Naive B cell (primary cell): ENCODE measurements around the gene RPL37A. TPM values are rescaled to one million over a fixed set of nuclear protein-coding genes. Genes with fewer than 3 reads are reported as not detected.

Experiments used
- ATAC-seq, 2 donors: fragments of 150-1000 bp; cut with Tn5 transposase; 2 replicates each; pipeline ENCODE4 v1.10.0; 2021; ENCODE audit warnings: low read depth in 2 of 2, mild to moderate bottlenecking in 2 of 2, moderate library complexity in 2 of 2
- DNase-seq: peaks from one replicate; pipeline ENCODE4 v3.0.0; 2022
- H3K27ac Mint-ChIP-seq, 6 donors: one replicate each; pipeline ENCODE4 v1.8.0; 2020 to 2022; ENCODE audit warnings: mild to moderate bottlenecking in 6 of 6, mixed read lengths in 6 of 6, moderate library complexity in 5 of 6, inconsistent platforms in 2 of 6
- H3K27me3 Mint-ChIP-seq, 3 donors: one replicate each; pipeline ENCODE4 v1.8.0; 2021 to 2022; ENCODE audit warnings: mixed read lengths in 3 of 3, mild to moderate bottlenecking in 1 of 3
- H3K36me3 Mint-ChIP-seq, 2 donors: one replicate each; pipeline ENCODE4 v1.8.0; 2020 to 2022; ENCODE audit warnings: mixed read lengths in 2 of 2, inconsistent platforms in 1 of 2, mild to moderate bottlenecking in 1 of 2
- H3K4me1 Mint-ChIP-seq, 3 donors: one replicate each; pipeline ENCODE4 v1.8.0; 2020 to 2022; ENCODE audit warnings: mixed read lengths in 3 of 3, inconsistent platforms in 1 of 3, mild to moderate bottlenecking in 1 of 3, moderate library complexity in 1 of 3
- H3K4me3 Mint-ChIP-seq, 8 donors: one replicate each; pipeline ENCODE4 v1.8.0; 2020 to 2022; ENCODE audit warnings: mild to moderate bottlenecking in 8 of 8, mixed read lengths in 8 of 8, moderate library complexity in 8 of 8, inconsistent platforms in 2 of 8
- H3K9me3 Mint-ChIP-seq, 7 donors: one replicate each; pipeline ENCODE4 v1.8.0; 2020 to 2022; ENCODE audit warnings: mixed read lengths in 7 of 7, mild to moderate bottlenecking in 5 of 7, inconsistent platforms in 2 of 7, moderate library complexity in 1 of 7
- polyA plus RNA-seq, 6 donors: library from polyadenylated mRNA; unstranded; fragments of 300-500 nt; fragmentation: Illumina TruSeq; gene quantifications; one replicate each; pipeline ENCODE4 v1.2.3, GENCODE V29; 2021; ENCODE audit warnings: low read depth in 6 of 6

RPL37A gene
- polyA plus RNA-seq = 1,000 to 10,000 TPM; 1,779 to 4,557 (median 3,922) TPM

DNA sequence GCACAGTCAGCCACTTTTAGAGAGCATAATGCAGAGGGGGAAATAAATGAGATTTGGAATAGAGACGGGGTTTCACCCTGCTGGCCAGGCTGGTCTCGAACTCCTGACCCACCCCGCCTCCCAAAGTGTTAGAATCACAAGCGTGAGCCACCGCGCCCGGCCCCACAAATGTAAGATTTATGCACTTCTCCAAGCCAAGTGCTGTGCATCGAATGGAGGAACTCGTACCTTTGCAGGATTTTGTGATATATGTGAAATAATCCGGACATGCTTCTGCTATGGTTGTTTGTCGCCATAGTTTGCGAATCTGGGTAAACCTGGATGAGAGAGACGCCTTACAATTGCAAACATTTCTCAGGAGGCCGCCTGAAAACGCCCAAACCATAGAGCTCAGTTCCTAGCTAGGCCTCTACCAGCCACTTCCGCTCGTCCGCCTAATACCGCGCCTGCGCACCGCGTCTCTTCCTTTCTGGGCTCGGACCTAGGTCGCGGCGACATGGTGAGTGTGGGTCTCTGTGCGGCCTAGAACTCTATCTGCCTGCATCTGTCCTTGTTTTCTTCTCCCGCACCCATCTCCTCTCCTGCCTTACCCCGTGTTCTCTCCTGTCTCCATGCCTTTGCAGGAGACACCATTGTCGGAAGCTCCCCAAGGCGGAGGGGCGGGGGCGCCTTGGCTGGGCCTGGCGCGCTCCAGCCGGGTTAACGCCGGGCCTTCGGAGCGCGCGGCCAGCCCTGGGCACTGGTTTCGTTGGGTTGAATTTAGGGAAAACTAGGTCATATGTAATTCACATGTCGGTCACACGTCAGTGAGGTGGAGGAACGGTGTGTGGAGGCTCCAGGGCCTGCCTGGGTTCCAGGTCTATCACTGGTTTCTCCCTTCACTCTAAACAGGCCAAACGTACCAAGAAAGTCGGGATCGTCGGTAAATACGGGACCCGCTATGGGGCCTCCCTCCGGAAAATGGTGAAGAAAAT is at the start of gene RPL37A:
RPL37A (plus strand) TSS at position 466 of the 974 bp plus-strand sequence; CDS start at position 497, 31 bp downstream.
- ATAC-seq (peak; percentile 95 to 96), DNase-seq (peak; percentile 86)
- H3K9me3 Mint-ChIP-seq = no peaks in the 10 kb centered on the region
- peak within 1 kb of the TSS; percentile 94 to 98 (median 98) for H3K4me3 Mint-ChIP-seq
- peak within 1 kb of the TSS; percentile 93 to 99 (median 96) for H3K27ac Mint-ChIP-seq
- H3K27me3 Mint-ChIP-seq = no peaks in the 10 kb centered on the region
- H3K36me3 Mint-ChIP-seq = peaks cover 10 to 17% of the 10 kb centered on the region in 2 donors
- H3K4me1 Mint-ChIP-seq = peaks cover 24 to 59% (median 45%) of the 10 kb centered on the region in 3 donors

DNA sequence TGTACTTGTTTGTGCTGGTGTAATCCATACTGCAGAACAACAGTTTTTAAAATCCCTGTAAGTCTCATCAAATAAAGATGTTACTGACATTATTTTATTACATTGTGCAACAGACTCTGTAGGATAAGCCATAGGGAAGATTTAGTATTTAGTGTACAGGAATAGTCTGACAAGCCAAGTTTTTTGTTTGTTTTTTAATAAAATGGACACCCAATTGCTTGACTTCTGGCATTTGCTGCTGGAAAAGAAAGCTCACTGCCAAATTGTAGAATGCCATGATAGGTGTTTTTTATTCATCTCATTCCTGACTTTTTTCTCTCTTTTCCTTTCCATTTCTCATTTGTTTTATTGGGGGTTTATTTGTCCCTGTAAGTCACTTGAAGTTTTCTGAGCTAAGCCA is 48.3 kb upstream of the RPL37A start:
- Mint-ChIP-seq H3K9me3 (peaks cover 0 to 8% (median 6%) of the 10 kb centered on the region in 7 donors), H3K4me1 (peaks cover 0 to 2% (median 0%) of the 10 kb centered on the region in 3 donors), H3K36me3 (peaks cover 46 to 49% of the 10 kb centered on the region in 2 donors), H3K27me3 (no peaks in the 10 kb centered on the region), H3K27ac (no peak overlapping the region), H3K4me3 (no peak overlapping the region)
- ATAC-seq = no peak
- no peak for DNase-seq

DNA sequence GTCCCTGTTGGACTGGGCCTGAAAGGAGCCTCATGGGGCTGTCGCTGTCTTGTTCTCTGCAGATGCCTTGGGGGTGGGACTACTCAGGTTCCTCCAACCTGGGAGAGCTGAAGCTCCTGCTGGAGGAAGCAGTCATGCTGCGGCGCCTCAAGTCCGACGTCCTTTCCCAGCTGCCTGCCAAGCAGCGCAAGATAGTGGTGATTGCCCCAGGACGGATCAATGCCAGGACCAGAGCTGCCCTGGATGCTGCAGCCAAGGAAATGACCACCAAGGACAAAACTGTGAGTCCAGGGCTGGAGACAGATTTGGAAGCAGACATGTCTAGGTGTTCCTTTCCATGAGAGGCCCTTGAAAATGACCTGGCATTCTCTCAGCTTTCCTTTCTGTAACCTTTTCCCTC is 47.9 kb upstream of the RPL37A start:
- DNase-seq (no peak), ATAC-seq (no peak)
- H3K27me3 Mint-ChIP-seq = no peaks in the 10 kb centered on the region
- peaks cover 0 to 2% (median 0%) of the 10 kb centered on the region in 3 donors for H3K4me1 Mint-ChIP-seq
- peaks cover 45% of the 10 kb centered on the region in 2 donors for H3K36me3 Mint-ChIP-seq
- H3K4me3 Mint-ChIP-seq = no peak overlapping the region
- H3K27ac Mint-ChIP-seq = no peak overlapping the region
- peaks cover 0 to 8% (median 6%) of the 10 kb centered on the region in 7 donors for H3K9me3 Mint-ChIP-seq

DNA sequence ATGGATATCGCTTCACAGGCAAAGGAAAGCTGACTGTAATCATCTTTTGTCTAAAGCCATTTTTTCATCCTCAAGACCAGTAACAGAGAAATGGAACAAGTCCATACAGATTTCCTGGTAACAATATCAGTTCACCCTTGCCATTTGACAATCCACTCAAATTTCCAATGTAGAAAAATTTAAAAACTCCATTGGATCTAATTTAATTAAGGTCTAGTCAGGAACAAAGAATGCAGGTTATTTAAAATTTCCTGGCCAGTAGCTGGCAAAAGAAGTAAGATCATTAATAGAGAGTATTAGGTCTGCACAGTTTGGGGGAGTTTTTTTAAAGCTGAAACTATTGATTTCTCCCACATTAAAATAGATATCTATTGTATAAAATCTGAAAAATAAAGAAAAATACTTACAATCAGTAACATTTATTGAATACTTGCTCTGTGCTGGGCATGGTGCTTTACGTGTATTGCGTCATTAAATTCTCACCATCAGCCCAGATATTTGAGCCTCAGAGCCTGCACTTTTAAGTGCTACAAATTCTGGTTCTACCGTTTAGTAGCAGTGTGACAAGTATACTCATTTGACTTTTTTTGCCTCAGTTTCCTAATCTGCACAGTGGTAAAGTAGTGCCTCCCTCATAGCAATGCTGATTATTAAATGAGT is 44.6 kb upstream of the RPL37A start:
- no peak overlapping the region for H3K27ac Mint-ChIP-seq
- DNase-seq = no peak
- peaks cover 0 to under 1% (median 0%) of the 10 kb centered on the region in 7 donors for H3K9me3 Mint-ChIP-seq
- ATAC-seq = no peak
- H3K4me3 Mint-ChIP-seq = no peak overlapping the region
- H3K4me1 Mint-ChIP-seq = peaks cover 0 to 2% (median 0%) of the 10 kb centered on the region in 3 donors
- no peaks in the 10 kb centered on the region for H3K27me3 Mint-ChIP-seq
- H3K36me3 Mint-ChIP-seq = peaks cover 13 to 22% of the 10 kb centered on the region in 2 donors

DNA sequence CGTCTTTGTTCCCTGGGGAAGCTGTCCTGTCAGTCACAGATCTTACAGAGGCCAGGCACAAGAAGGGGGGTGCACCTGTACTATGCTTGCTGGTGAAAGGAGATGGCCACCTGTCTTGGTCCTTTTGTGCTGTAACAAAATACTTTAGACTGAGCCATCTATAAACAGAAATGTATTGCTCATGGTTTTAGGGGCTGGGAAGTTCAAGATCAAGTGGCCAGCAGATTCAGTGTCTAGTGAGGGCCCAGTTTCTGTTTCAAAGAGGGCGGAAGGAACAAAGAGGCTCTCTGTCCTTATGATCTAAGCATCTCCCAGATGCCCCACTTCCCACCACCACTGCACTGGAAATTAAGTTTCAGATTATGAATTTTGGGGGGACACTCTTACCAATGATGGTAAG is 35.5 kb upstream of the RPL37A start:
- Mint-ChIP-seq H3K4me3 (no peak overlapping the region), H3K4me1 (no peaks in the 10 kb centered on the region), H3K36me3 (peaks cover 0 to 31% of the 10 kb centered on the region in 2 donors), H3K27me3 (no peaks in the 10 kb centered on the region), H3K27ac (peak overlapping the region in 2 of 6 donors; percentile 20 to 74), H3K9me3 (no peaks in the 10 kb centered on the region)
- ATAC-seq = no peak
- no peak for DNase-seq

DNA sequence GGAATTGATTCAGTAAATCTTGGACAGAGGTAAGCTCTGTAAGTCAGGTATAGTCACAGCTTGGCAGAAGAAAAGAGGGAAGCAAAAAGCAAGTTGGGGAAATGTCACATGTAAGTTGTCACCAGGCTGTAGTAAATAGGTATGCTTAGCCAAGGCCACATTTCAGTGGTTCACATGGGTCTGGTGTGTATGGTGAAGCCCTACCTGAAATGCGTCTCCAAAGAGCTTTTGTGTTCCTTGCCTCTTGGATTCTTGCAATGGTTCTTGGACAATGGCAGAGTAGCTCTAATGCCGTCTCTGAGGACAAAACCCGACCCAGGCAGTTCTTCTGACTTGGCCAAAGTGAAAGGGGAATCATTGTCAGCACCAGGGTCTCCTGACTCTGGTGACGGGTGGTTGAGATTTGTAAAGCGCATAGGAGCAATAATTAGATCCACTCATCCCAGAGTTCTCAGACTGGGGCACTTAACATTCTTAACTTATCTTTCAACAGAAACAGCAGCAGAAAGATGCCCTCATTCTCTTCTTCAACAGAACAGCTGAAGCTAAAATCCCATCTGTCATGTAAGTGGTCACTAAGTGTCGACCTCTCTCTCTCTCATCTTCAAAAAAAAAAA is 34.4 kb upstream of the RPL37A start:
- Mint-ChIP-seq H3K9me3 (no peaks in the 10 kb centered on the region), H3K4me1 (no peaks in the 10 kb centered on the region), H3K27me3 (no peaks in the 10 kb centered on the region), H3K27ac (peak overlapping the region in 1 of 6 donors; percentile 48), H3K36me3 (peaks cover under 1 to 31% of the 10 kb centered on the region in 2 donors), H3K4me3 (no peak overlapping the region)
- ATAC-seq = no peak
- DNase-seq = no peak

DNA sequence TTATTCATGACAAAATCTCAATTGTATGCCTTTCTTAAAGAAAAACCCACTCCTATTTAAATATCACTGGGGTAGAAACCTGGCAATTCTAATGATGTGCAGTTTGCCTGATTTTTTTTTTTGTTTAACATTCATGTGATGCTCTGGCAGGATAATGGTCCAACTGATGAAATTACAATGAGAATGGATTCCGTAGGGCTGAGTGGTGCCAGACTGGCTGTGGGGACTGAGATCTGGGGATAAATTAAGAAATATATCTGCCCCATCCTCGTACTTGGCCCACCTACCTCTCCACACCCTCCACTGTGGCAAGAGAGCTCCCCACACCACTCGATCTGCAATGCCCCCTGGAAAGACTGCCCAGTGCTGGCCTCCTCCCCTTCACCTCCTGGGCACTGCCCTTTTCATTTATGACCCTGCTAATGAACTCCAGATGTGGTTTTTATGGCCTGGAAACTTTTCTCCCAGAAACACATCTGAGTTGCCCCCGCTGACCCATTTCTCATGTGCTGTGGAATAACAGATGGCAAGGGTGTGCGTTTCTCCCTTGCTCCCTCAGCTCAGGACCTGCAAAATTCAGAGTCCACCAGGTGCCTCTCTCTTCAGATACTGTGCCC is 33.0 kb upstream of the RPL37A start:
- Mint-ChIP-seq H3K4me1 (peaks cover 0 to 3% (median 0%) of the 10 kb centered on the region in 3 donors), H3K27ac (peak overlapping the region in 2 of 6 donors; percentile 50 to 83), H3K4me3 (no peak overlapping the region), H3K9me3 (no peaks in the 10 kb centered on the region), H3K27me3 (no peaks in the 10 kb centered on the region), H3K36me3 (peaks cover 9 to 36% of the 10 kb centered on the region in 2 donors)
- no peak for ATAC-seq
- DNase-seq = no peak

DNA sequence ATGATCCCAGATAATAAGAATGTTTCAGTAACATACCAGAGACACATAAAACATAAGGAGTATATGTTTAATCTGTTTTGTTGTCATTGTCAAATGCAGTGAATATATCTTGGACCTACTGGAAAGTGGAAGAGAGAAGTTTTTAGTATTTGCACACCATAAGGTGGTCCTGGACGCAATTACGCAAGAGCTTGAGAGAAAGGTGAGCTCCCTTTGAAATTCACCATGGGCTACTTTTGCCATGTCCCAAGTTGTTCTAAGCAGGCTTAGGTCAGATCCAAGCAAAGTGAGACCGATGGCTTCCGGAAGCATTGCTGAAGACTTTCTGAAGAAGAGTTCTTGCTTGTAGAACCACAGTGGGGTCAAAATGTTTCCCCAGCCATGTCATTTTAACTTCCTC is 30.8 kb upstream of the RPL37A start:
- DNase-seq (no peak), ATAC-seq (no peak)
- H3K27me3 Mint-ChIP-seq = no peaks in the 10 kb centered on the region
- H3K4me1 Mint-ChIP-seq = peaks cover 0 to 3% (median 0%) of the 10 kb centered on the region in 3 donors
- H3K9me3 Mint-ChIP-seq = no peaks in the 10 kb centered on the region
- peaks cover 9 to 40% of the 10 kb centered on the region in 2 donors for H3K36me3 Mint-ChIP-seq
- peak overlapping the region in 1 of 6 donors; percentile 1 for H3K27ac Mint-ChIP-seq
- H3K4me3 Mint-ChIP-seq = no peak overlapping the region

DNA sequence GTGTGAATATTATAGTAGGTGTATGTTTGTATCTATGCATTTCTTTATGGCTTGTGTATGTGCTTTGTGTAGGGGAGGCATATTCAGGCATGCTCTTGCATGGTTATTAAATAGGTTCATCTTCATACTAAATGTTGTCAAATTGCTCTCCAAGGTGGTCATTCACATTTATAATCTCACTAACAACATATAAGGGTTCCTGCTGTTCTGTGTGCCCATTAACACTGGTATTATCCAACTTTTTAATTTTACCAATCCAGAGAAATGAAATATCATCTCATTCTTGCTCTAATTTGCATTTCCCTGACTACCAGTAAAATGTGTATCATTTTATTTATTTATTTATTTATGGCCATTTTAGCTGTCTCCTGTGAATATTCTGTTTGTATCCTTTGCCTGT is 29.0 kb upstream of the RPL37A start:
- H3K4me1 Mint-ChIP-seq = peaks cover 0 to 3% (median 3%) of the 10 kb centered on the region in 3 donors
- peaks cover 9 to 26% of the 10 kb centered on the region in 2 donors for H3K36me3 Mint-ChIP-seq
- no peaks in the 10 kb centered on the region for H3K9me3 Mint-ChIP-seq
- H3K4me3 Mint-ChIP-seq = no peak overlapping the region
- H3K27me3 Mint-ChIP-seq = no peaks in the 10 kb centered on the region
- no peak overlapping the region for H3K27ac Mint-ChIP-seq
- no peak for ATAC-seq
- no peak for DNase-seq

DNA sequence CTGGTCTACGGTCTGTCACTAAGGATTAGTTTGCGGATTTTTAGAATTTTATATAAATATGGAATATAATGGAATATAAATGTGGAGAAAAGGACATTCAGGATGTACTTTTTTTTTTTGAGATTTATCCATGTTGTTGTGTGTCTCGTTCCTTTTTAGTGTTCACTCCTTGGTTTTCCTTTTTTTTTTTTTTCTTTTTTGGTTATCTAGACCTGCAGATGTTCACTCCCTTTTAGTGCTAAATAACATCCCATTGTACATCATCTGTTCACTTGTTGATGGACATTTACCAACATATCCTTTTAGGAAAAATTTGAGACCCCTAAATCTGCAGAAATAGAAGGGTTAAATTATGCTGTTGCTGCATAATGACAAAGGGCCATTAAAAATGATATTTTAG is 25.5 kb upstream of the RPL37A start:
- H3K9me3 Mint-ChIP-seq = no peaks in the 10 kb centered on the region
- no peak overlapping the region for H3K4me3 Mint-ChIP-seq
- H3K27me3 Mint-ChIP-seq = no peaks in the 10 kb centered on the region
- ATAC-seq = no peak
- no peak for DNase-seq
- peaks cover 10 to 20% (median 11%) of the 10 kb centered on the region in 3 donors for H3K4me1 Mint-ChIP-seq
- H3K27ac Mint-ChIP-seq = no peak overlapping the region
- peaks cover 8 to 9% of the 10 kb centered on the region in 2 donors for H3K36me3 Mint-ChIP-seq

DNA sequence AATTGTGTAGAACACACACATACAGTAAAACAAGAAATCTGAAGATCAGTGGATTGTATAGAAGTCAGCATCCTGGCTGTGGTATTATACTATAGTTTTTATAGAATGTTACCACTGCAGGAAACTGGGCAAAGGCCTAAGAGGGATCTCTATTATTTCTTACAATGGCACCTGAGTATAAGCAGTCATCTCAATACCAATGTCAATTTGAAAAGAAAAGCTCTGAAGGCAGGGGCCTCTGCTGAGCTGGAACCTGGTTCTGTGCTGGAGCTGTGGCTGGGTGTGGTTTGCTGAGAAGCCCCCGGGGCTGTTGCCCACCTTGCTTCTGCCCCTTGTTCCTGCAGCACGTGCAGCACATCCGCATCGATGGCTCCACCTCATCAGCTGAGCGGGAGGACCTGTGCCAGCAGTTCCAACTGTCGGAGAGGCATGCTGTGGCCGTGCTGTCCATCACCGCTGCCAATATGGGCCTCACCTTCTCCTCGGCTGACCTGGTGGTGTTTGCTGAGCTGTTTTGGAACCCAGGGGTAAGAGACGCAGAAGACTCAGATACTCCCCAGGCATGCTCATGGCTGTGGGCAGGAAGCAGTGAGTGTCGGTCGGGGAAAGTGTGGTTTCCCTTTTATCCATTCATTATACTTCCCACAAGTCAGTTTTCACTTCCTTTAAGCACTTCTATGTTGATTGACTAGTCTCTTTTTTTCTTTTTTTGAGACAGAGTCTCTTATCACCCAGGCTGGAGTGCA is 23.5 kb upstream of the RPL37A start:
- no peaks in the 10 kb centered on the region for H3K27me3 Mint-ChIP-seq
- peak overlapping the region in 5 of 8 donors; percentile 52 to 87 (median 73) for H3K4me3 Mint-ChIP-seq
- DNase-seq (no peak), ATAC-seq (peak; percentile 68 to 80)
- H3K4me1 Mint-ChIP-seq = peaks cover 7 to 20% (median 11%) of the 10 kb centered on the region in 3 donors
- H3K27ac Mint-ChIP-seq = peak overlapping the region in 5 of 6 donors; percentile 7 to 85 (median 44)
- peaks cover under 1 to 3% of the 10 kb centered on the region in 2 donors for H3K36me3 Mint-ChIP-seq
- no peaks in the 10 kb centered on the region for H3K9me3 Mint-ChIP-seq

DNA sequence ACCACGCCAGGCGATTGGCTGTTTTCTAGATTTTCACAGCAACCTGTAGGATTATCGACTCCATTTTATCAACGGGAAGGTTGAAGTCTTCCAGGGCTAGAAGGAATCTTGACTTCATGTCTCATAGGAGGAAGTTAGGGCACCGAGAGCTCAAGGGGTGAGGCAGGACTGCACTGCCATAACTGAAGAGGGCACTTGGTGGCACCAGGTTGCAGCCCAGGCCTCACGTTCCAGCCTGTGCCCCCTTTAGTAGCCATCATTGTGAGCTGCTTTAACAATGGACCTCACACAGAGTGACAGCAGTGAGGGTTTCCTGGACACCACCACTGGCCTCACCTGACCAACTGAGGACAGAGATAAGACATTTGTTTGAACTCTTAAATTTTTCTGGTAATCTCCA is 22.9 kb upstream of the RPL37A start:
- no peak for DNase-seq
- Mint-ChIP-seq H3K27me3 (no peaks in the 10 kb centered on the region), H3K4me1 (peaks cover 7 to 20% (median 11%) of the 10 kb centered on the region in 3 donors), H3K27ac (peak overlapping the region in 2 of 6 donors; percentile 33 to 76), H3K4me3 (peak overlapping the region in 1 of 8 donors; percentile 65), H3K36me3 (peaks cover 7 to 10% of the 10 kb centered on the region in 2 donors), H3K9me3 (no peaks in the 10 kb centered on the region)
- no peak for ATAC-seq
